ENCODE data around the gene PRMT9. TPM values are rescaled to one million over a fixed set of nuclear protein-coding genes. Genes with fewer than 3 reads are reported as not detected.

The PRMT9 gene
- total and polyA plus RNA-seq, 10 of the 15 experiments (the other 5 are each of a cell fraction or from before 2014, with no cell fraction given), result 4.1 to 11.8 (median 7.6) TPM

DNA sequence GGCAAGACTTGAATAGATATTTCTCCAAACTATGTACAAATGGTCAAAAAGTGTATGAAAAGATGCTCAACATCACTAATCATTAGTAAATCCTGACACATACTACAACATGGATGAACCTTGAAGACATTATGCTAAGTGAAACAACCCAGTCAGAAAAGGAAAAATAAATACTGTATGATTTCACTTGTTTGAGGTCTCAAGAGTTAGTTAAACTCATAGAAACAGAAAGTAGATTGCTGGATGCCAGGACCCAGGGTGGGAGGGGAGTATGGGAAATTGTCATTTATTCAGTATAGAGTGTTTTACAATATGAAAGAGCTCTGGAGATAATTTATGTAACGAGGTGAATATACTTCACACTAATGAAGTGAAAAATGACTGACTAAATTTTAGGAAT is 32.4 kb downstream of the PRMT9 start (continued):
- TF ChIP-seq, protein P1, sequence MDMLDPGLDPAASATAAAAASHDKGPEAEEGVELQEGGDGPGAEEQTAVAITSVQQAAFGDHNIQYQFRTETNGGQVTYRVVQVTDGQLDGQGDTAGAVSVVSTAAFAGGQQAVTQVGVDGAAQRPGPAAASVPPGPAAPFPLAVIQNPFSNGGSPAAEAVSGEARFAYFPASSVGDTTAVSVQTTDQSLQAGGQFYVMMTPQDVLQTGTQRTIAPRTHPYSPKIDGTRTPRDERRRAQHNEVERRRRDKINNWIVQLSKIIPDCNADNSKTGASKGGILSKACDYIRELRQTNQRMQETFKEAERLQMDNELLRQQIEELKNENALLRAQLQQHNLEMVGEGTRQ (IDR thresholded peaks at IDR 0.05; ENCODE audit: borderline replicate concordance, low read depth, low read length), result no peak
- no peak for TF ChIP-seq TCF7 (IDR thresholded peaks at IDR 0.05; ENCODE audit: borderline replicate concordance)
- TF ChIP-seq CREM (IDR thresholded peaks at IDR 0.05; ENCODE audit: low read depth), result no peak
- TF ChIP-seq NR2F1 (conservative IDR thresholded peaks at IDR 0.05), result no peak

DNA sequence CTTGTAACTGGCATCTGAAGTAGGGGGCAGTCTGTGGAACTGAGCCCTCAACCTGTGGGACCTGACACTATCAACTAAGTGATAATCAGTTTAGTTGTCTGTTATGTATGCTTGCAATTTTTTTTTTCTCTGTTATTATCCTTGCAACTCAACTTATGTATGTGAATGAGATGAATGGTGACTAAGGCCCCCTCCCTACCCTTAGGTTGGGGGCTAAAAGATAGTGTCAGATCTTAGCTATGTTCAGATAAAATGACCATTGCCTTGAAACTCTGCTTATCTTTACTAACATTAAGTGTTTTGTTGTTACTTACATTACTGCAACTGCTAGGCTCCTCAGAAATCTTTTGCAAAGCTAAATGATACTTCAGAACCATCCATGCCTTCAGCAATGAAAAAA is 35.3 kb downstream of the PRMT9 start:
- in situ Hi-C loops (cut with MboI), result no loop called here
- ChIA-PET SMC1A (ENCODE audit: uncharacterized antibody, unreplicated experiment) (interaction anchor here (1.4 kb wide), 1 partner anchor 218 kb away, joined by 3 read pairs; no protein-coding TSS in a partner anchor), POLR2A (interaction anchor here (0.6 kb wide), 1 partner anchor 224 kb away, joined by 3 read pairs; no protein-coding TSS in a partner anchor), RAD21 (ENCODE audit: unreplicated experiment) (no interaction called here), CTCF (interaction anchor here (1.0 kb wide), 1 partner anchor 218 kb away, joined by 4 read pairs; no protein-coding TSS in a partner anchor)
- ATAC-seq (no peak), FAIRE-seq (no peak), DNase-seq (ENCODE audit: low read depth, low spot score) (no peak)
- H2AFZ ChIP-seq (ENCODE audit: control insufficient read depth, low read depth, low read length), result no peak overlapping the region
- no peak overlapping the region for H3K4me2 ChIP-seq (ENCODE audit: control insufficient read depth, insufficient read depth)
- no peaks in the 10 kb centered on the region; the same call in 1 of the 2 replicates for H3K79me2 ChIP-seq (ENCODE audit: control insufficient read depth, insufficient read depth, low read length)
- no peaks in the 10 kb centered on the region; the same call in 2 of the 3 replicates for H3K9me3 ChIP-seq (replicated peaks; ENCODE audit: control insufficient read depth, insufficient read depth, low read length)
- no peak overlapping the region for H3K4me3 ChIP-seq
- H3K36me3 ChIP-seq (ENCODE audit: control insufficient read depth in 2 of 2, insufficient read depth in 2 of 2, low read length in 1 of 2), result peaks cover 0 to 5% of the 10 kb centered on the region in 2 experiments; a peak in 2 of 4 replicates
- H4K20me1 ChIP-seq (ENCODE audit: control insufficient read depth, insufficient read depth), result no peaks in the 10 kb centered on the region
- peaks cover 4% of the 10 kb centered on the region; the same call in 1 of the 2 replicates for H3K4me1 ChIP-seq (ENCODE audit: control insufficient read depth, insufficient read depth, low read length)
- BruUV-seq (replicated peaks), result TSS peak; percentile 29
- H3K9ac ChIP-seq (ENCODE audit: control insufficient read depth, insufficient read depth, low read length), result no peak overlapping the region
- intact Hi-C loops (cut with micrococcal nuclease; ENCODE audit: unreplicated experiment), result no loop called here
- no peak overlapping the region for H3K27ac ChIP-seq (ENCODE audit: control insufficient read depth, insufficient read depth)
- H3K27me3 ChIP-seq (replicated peaks in 1 of 2; ENCODE audit: control insufficient read depth in 2 of 2, insufficient read depth in 2 of 2, low read length in 1 of 2), result no peaks in the 10 kb centered on the region
- TF ChIP-seq RFX5 (IDR thresholded peaks at IDR 0.05; ENCODE audit: low read depth, low read length), result no peak
- TF ChIP-seq RUNX3 (IDR thresholded peaks at IDR 0.05; ENCODE audit: low read length), result no peak
- no peak for TF ChIP-seq WRNIP1 (IDR thresholded peaks at IDR 0.05; ENCODE audit: borderline replicate concordance, low read depth, low read length)
- no peak for TF ChIP-seq NR2C2 (IDR thresholded peaks at IDR 0.05; ENCODE audit: borderline replicate concordance, control insufficient read depth, insufficient read length, low read depth)
- TF ChIP-seq HDGF (IDR thresholded peaks at IDR 0.05), result no peak
- no peak for TF ChIP-seq MYB (IDR thresholded peaks at IDR 0.05; ENCODE audit: borderline replicate concordance, low read depth, low read length)
- no peak for TF ChIP-seq ATF7 (IDR thresholded peaks at IDR 0.05; ENCODE audit: low read depth)
- TF ChIP-seq ETV6 (conservative IDR thresholded peaks at IDR 0.05 in 1 of 2, IDR thresholded peaks at IDR 0.05 in 1 of 2; ENCODE audit: borderline replicate concordance in 1 of 2, low read depth in 1 of 2), result no peak
- TF ChIP-seq, protein P2, sequence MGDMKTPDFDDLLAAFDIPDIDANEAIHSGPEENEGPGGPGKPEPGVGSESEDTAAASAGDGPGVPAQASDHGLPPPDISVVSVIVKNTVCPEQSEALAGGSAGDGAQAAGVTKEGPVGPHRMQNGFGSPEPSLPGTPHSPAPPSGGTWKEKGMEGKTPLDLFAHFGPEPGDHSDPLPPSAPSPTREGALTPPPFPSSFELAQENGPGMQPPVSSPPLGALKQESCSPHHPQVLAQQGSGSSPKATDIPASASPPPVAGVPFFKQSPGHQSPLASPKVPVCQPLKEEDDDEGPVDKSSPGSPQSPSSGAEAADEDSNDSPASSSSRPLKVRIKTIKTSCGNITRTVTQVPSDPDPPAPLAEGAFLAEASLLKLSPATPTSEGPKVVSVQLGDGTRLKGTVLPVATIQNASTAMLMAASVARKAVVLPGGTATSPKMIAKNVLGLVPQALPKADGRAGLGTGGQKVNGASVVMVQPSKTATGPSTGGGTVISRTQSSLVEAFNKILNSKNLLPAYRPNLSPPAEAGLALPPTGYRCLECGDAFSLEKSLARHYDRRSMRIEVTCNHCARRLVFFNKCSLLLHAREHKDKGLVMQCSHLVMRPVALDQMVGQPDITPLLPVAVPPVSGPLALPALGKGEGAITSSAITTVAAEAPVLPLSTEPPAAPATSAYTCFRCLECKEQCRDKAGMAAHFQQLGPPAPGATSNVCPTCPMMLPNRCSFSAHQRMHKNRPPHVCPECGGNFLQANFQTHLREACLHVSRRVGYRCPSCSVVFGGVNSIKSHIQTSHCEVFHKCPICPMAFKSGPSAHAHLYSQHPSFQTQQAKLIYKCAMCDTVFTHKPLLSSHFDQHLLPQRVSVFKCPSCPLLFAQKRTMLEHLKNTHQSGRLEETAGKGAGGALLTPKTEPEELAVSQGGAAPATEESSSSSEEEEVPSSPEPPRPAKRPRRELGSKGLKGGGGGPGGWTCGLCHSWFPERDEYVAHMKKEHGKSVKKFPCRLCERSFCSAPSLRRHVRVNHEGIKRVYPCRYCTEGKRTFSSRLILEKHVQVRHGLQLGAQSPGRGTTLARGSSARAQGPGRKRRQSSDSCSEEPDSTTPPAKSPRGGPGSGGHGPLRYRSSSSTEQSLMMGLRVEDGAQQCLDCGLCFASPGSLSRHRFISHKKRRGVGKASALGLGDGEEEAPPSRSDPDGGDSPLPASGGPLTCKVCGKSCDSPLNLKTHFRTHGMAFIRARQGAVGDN (IDR thresholded peaks at IDR 0.05), result no peak
- TF ChIP-seq NR2F1 (conservative IDR thresholded peaks at IDR 0.05), result no peak
- TF ChIP-seq, protein P3, sequence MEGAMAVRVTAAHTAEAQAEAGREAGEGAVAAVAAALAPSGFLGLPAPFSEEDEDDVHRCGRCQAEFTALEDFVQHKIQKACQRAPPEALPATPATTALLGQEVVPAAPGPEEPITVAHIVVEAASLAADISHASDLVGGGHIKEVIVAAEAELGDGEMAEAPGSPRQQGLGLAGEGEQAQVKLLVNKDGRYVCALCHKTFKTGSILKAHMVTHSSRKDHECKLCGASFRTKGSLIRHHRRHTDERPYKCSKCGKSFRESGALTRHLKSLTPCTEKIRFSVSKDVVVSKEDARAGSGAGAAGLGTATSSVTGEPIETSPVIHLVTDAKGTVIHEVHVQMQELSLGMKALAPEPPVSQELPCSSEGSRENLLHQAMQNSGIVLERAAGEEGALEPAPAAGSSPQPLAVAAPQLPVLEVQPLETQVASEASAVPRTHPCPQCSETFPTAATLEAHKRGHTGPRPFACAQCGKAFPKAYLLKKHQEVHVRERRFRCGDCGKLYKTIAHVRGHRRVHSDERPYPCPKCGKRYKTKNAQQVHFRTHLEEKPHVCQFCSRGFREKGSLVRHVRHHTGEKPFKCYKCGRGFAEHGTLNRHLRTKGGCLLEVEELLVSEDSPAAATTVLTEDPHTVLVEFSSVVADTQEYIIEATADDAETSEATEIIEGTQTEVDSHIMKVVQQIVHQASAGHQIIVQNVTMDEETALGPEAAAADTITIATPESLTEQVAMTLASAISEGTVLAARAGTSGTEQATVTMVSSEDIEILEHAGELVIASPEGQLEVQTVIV (IDR thresholded peaks at IDR 0.05; ENCODE audit: borderline replicate concordance, partially characterized antibody), result no peak
- TF ChIP-seq, protein P4, sequence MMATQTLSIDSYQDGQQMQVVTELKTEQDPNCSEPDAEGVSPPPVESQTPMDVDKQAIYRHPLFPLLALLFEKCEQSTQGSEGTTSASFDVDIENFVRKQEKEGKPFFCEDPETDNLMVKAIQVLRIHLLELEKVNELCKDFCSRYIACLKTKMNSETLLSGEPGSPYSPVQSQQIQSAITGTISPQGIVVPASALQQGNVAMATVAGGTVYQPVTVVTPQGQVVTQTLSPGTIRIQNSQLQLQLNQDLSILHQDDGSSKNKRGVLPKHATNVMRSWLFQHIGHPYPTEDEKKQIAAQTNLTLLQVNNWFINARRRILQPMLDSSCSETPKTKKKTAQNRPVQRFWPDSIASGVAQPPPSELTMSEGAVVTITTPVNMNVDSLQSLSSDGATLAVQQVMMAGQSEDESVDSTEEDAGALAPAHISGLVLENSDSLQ (IDR thresholded peaks at IDR 0.05), result no peak

All from GM12878 (cell line).